HCT116 (cell line): Measurements from ENCODE around the gene INKA1.
"Not testable (repeated sequence)": the region's sequence is repeated elsewhere in the genome, so short reads cannot be mapped to it uniquely, and the experiment has no call there.

ENCODE experiments used
- CBX3 ChIP-seq: IDR thresholded peaks from 2 replicates; pipeline ENCODE4 v1.6.1; 2012; ENCODE audit warnings: low read depth
- CEBPB ChIP-seq: IDR thresholded peaks from 2 replicates; pipeline ENCODE4 v1.6.1; 2012; ENCODE audit warnings: low read depth
- CTCF ChIP-seq, 3 experiments: fragments of 200-600 bp in 1 of 3; sonication (generic) in 1 of 3; IDR thresholded peaks in 2 of 3; conservative IDR thresholded peaks in 1 of 3; 2 replicates each; pipeline ENCODE4 v1.5.1; 2012 to 2017; ENCODE audit warnings: low read depth in 2 of 3, low read length in 2 of 3, antibody characterized with exemption in 1 of 3, borderline replicate concordance in 1 of 3, control low read depth in 1 of 3, mild to moderate bottlenecking in 1 of 3, mixed read lengths in 1 of 3, mixed run types in 1 of 3, moderate library complexity in 1 of 3; ENCODE audit not compliant: insufficient read depth in 1 of 3
- EGR1 ChIP-seq: IDR thresholded peaks from 2 replicates; pipeline ENCODE4 v1.6.1; 2012; ENCODE audit warnings: low read depth
- EZH2 ChIP-seq: fragments of 200-600 bp; sonication (generic); IDR thresholded peaks from 2 replicates; pipeline ENCODE4 v1.6.1; 2017; ENCODE audit warnings: antibody characterized with exemption, mixed run types
- EZH2phosphoT487 ChIP-seq: fragments of 200-600 bp; IDR thresholded peaks from 2 replicates; pipeline ENCODE4 v1.6.1; 2018; ENCODE audit warnings: antibody characterized with exemption, borderline replicate concordance
- JUND ChIP-seq: IDR thresholded peaks from 2 replicates; pipeline ENCODE4 v1.6.1; 2012
- POLR2A ChIP-seq: IDR thresholded peaks from 2 replicates; pipeline ENCODE4 v1.7.0; 2011; ENCODE audit warnings: borderline replicate concordance; ENCODE audit not compliant: insufficient read depth, insufficient read length; ENCODE audit errors: extremely low read depth
- POLR2AphosphoS5 ChIP-seq: IDR thresholded peaks from 2 replicates; pipeline ENCODE4 v1.6.1; 2011; ENCODE audit warnings: mild to moderate bottlenecking, low read depth, low read length, moderate library complexity
- REST ChIP-seq: IDR thresholded peaks from 2 replicates; pipeline ENCODE4 v1.6.1; 2012; ENCODE audit warnings: low read depth
- SP1 ChIP-seq: IDR thresholded peaks from 2 replicates; pipeline ENCODE4 v1.6.1; 2012; ENCODE audit warnings: low read depth
- ZNF274 ChIP-seq: fragments of 200-500 bp; sonication (Bioruptor generic); IDR thresholded peaks from 2 replicates; pipeline ENCODE4 v1.6.1; 2014; ENCODE audit warnings: mild to moderate bottlenecking, low read depth, low read length, inconsistent platforms
- TF ChIP-seq, protein P1 (sequence below): IDR thresholded peaks from 2 replicates; pipeline ENCODE4 v1.6.1; 2012

GRCh38 chr3:49780975-49781365, 22.1 kb upstream of the INKA1 start:
- not testable (repeated sequence) for TF ChIP-seq POLR2A; SP1; REST; CTCF (IDR thresholded peaks at IDR 0.05 in 2 of 3, conservative IDR thresholded peaks at IDR 0.05 in 1 of 3; ENCODE audit: borderline replicate concordance in 1 of 3, insufficient read depth in 1 of 3, low read depth in 2 of 3, low read length in 2 of 3); POLR2AphosphoS5; EZH2phosphoT487; JUND; CBX3; EZH2; ZNF274; CEBPB; EGR1
- TF ChIP-seq, protein P1, sequence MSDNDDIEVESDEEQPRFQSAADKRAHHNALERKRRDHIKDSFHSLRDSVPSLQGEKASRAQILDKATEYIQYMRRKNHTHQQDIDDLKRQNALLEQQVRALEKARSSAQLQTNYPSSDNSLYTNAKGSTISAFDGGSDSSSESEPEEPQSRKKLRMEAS, result not testable (repeated sequence)
